NCI-H748 (cell line): ENCODE data around the gene NAV2.

ENCODE experiments used
- DNase-seq: peaks from one replicate; lab custom pipeline; 2025; ENCODE audit not compliant: unreplicated experiment; lab: John Stamatoyannopoulos, UW

NAV2 gene

GRCh38 chr11:19715373-19715772, 2.7 kb downstream of the NAV2 start:
- DNase-seq: no peak

GRCh38 chr11:19718051-19718450, 5.4 kb downstream of the NAV2 start:
- DNase-seq: no peak

GRCh38 chr11:19718951-19719350, 6.3 kb downstream of the NAV2 start:
- DNase-seq: no peak

- DNase-seq: no peak
These were observed 7.3 kb downstream of the NAV2 start for GRCh38 chr11:19719960-19720359.

- no peak for DNase-seq
These were observed 8.5 kb downstream of the NAV2 start for GRCh38 chr11:19721176-19721575.

GRCh38 chr11:19722702-19723101, 10.1 kb downstream of the NAV2 start:
- DNase-seq: no peak

- no peak for DNase-seq
These were observed 11.1 kb downstream of the NAV2 start for GRCh38 chr11:19723572-19724342.

- no peak for DNase-seq
These were observed 12.1 kb downstream of the NAV2 start for GRCh38 chr11:19724765-19725164.

GRCh38 chr11:19725379-19726079, 12.9 kb downstream of the NAV2 start:
- DNase-seq: no peak

- DNase-seq: peak; percentile 25
These were observed 14.6 kb downstream of the NAV2 start for GRCh38 chr11:19727246-19727645.

- no peak for DNase-seq
These were observed 15.8 kb downstream of the NAV2 start for GRCh38 chr11:19728436-19728835.

GRCh38 chr11:19729141-19729540, 16.5 kb downstream of the NAV2 start:
- no peak for DNase-seq

- no peak for DNase-seq
These were observed 17.7 kb downstream of the NAV2 start for GRCh38 chr11:19730373-19730772.

GRCh38 chr11:19734171-19734570, 21.5 kb downstream of the NAV2 start:
- no peak for DNase-seq

- no peak for DNase-seq
These were observed 22.7 kb downstream of the NAV2 start for GRCh38 chr11:19735157-19735908.

- DNase-seq: no peak
These were observed 23.4 kb downstream of the NAV2 start for GRCh38 chr11:19735909-19736498.

GRCh38 chr11:19736831-19737230, 24.2 kb downstream of the NAV2 start:
- DNase-seq: no peak

GRCh38 chr11:19737575-19737974, 24.9 kb downstream of the NAV2 start:
- DNase-seq: no peak

- no peak for DNase-seq
These were observed 25.5 kb downstream of the NAV2 start for GRCh38 chr11:19738124-19738523.

- DNase-seq: no peak
These were observed 27.2 kb downstream of the NAV2 start for GRCh38 chr11:19739872-19740271.

- DNase-seq: no peak
These were observed 27.9 kb downstream of the NAV2 start for GRCh38 chr11:19740586-19740985.
